ENCODE measurements around the gene TUBGCP3.

TUBGCP3 gene

GRCh38 chr13:112477070-112477619 is 110.8 kb downstream of the TUBGCP3 start:
- no peaks in the 10 kb centered on the region for H3K9me3 ChIP-seq
- H3K4me1 ChIP-seq, result no peaks in the 10 kb centered on the region
- no peaks in the 10 kb centered on the region for H3K27me3 ChIP-seq
- peaks cover 3% of the 10 kb centered on the region for H3K36me3 ChIP-seq
- no peak for TF ChIP-seq CTCF (IDR thresholded peaks at IDR 0.05; ENCODE audit: low read depth, low read length)
- no peak overlapping the region for H3K4me3 ChIP-seq (ENCODE audit: low read depth, low read length)
- no peak for DNase-seq

- DNase-seq, result no peak
- Histone ChIP-seq H3K9me3 (no peaks in the 10 kb centered on the region), H3K36me3 (peaks cover 3% of the 10 kb centered on the region), H3K4me3 (ENCODE audit: low read depth, low read length) (no peak overlapping the region), H3K27me3 (no peaks in the 10 kb centered on the region), H3K4me1 (no peaks in the 10 kb centered on the region)
- TF ChIP-seq CTCF (IDR thresholded peaks at IDR 0.05; ENCODE audit: low read depth, low read length), result no peak
Measured at GRCh38 chr13:112475889-112476288, 112.1 kb downstream of the TUBGCP3 start.

DNA sequence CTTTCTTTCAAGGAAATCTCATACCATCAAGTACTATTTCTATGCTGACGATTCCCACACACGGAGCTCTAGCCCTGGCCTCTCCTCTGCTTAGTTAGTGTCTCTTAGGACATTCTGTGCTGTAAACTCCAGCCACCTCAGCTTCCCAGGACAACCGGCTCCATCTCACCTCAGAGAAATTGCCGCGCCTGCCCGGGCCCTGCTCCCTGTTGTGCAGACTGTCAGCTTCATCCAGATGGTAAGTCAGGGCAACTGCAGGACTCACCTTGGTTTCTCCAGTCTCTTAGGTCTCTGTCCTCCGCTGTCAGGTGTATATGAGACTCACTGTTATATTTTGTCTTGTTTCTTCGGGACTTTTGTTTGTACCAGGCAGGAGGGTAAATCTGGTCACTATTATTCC is 113.1 kb downstream of the TUBGCP3 start:
- H3K36me3 ChIP-seq, result peaks cover 3% of the 10 kb centered on the region
- no peaks in the 10 kb centered on the region for H3K27me3 ChIP-seq
- no peaks in the 10 kb centered on the region for H3K9me3 ChIP-seq
- no peak overlapping the region for H3K4me3 ChIP-seq (ENCODE audit: low read depth, low read length)
- DNase-seq, result no peak
- H3K4me1 ChIP-seq, result no peaks in the 10 kb centered on the region
- no peak for TF ChIP-seq CTCF (IDR thresholded peaks at IDR 0.05; ENCODE audit: low read depth, low read length)

DNA sequence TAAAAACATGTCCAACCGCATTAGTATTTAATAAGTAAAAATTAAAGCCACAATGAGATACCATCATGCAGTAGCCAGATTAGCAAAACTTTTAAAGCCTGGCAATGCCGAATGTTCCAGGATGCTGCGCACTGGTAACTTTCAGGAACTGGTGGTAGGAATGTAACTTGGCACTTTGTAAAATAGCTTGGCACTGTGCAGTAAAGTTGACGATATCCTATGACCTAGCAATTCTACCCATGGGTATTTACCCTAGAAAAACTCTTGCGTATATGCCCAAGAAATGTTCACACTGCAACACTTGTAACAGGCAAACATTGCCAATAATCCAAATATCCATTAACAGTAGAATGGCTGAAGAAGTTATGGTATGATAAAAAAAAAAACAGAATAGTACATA is 114.1 kb downstream of the TUBGCP3 start:
- Histone ChIP-seq H3K4me1 (no peaks in the 10 kb centered on the region), H3K36me3 (peaks cover 3% of the 10 kb centered on the region), H3K4me3 (ENCODE audit: low read depth, low read length) (no peak overlapping the region), H3K9me3 (no peaks in the 10 kb centered on the region), H3K27me3 (no peaks in the 10 kb centered on the region)
- no peak for TF ChIP-seq CTCF (IDR thresholded peaks at IDR 0.05; ENCODE audit: low read depth, low read length)
- no peak for DNase-seq

DNA sequence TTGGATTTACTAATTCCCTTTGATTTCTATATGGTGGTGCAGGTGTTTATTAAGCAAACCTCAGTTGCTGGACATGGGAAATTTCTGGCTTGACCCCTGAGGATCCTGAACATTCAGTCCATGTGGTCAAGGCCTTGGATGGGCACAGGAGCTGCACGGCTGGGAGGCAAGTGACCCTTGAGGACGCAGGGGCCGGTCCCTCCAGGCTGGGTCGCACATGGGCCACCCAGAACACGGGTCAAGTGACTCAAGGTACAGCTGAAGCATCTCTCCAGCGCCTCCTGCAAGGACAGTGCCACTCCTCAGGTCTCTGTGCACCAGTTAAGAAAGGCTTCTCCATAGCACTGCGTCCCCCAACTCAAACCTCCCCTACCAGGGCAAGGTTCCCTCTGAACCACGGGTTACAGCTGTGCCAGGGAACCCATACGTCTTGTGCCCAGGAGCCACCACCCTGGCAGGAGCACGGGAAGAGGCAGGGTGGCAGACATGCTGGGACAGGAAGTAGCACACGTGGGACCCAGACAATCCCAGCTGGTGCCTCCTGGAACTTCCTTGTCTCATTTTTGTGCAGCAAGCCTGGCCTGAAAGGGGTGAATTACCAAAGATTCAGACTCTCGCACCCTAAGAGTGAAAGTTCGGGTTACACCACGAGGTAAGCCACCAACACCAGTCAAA is 118.7 kb downstream of the TUBGCP3 start:
- no peak overlapping the region for H3K4me3 ChIP-seq (ENCODE audit: low read depth, low read length)
- no peaks in the 10 kb centered on the region for H3K27me3 ChIP-seq
- H3K4me1 ChIP-seq, result no peaks in the 10 kb centered on the region
- DNase-seq, result no peak
- no peak for TF ChIP-seq CTCF (IDR thresholded peaks at IDR 0.05; ENCODE audit: low read depth, low read length)
- no peaks in the 10 kb centered on the region for H3K36me3 ChIP-seq
- no peaks in the 10 kb centered on the region for H3K9me3 ChIP-seq

- H3K4me3 ChIP-seq (ENCODE audit: low read depth, low read length), result no peak overlapping the region
Measured at GRCh38 chr13:112468069-112468468, 119.9 kb downstream of the TUBGCP3 start.

More at GRCh38 chr13:112468069-112468468, 119.9 kb downstream of the TUBGCP3 start:
- DNase-seq, result no peak
- Histone ChIP-seq H3K9me3 (no peaks in the 10 kb centered on the region), H3K36me3 (no peaks in the 10 kb centered on the region), H3K4me1 (no peaks in the 10 kb centered on the region), H3K27me3 (no peaks in the 10 kb centered on the region)
- TF ChIP-seq CTCF (IDR thresholded peaks at IDR 0.05; ENCODE audit: low read depth, low read length), result no peak

Measured in BE2C (cell line).